Stimulated activated CD4-positive, alpha-beta T cell treated with anti-CD3 and anti-CD28 coated beads, Interleukin-1b, Interleukin-23, amount 100 ng/mL, for 1 hour (primary cell): ENCODE results near the gene TMEM88.
"Not testable (repeated sequence)": the region's sequence is repeated elsewhere in the genome, so short reads cannot be mapped to it uniquely, and the experiment has no call there.

Experiments used
- DNase-seq, 2 donors: peaks; one replicate each; pipeline ENCODE4 v3.0.0-alpha.2; 2020; ENCODE audit warnings: low read depth in 2 of 2

TMEM88 gene

DNA sequence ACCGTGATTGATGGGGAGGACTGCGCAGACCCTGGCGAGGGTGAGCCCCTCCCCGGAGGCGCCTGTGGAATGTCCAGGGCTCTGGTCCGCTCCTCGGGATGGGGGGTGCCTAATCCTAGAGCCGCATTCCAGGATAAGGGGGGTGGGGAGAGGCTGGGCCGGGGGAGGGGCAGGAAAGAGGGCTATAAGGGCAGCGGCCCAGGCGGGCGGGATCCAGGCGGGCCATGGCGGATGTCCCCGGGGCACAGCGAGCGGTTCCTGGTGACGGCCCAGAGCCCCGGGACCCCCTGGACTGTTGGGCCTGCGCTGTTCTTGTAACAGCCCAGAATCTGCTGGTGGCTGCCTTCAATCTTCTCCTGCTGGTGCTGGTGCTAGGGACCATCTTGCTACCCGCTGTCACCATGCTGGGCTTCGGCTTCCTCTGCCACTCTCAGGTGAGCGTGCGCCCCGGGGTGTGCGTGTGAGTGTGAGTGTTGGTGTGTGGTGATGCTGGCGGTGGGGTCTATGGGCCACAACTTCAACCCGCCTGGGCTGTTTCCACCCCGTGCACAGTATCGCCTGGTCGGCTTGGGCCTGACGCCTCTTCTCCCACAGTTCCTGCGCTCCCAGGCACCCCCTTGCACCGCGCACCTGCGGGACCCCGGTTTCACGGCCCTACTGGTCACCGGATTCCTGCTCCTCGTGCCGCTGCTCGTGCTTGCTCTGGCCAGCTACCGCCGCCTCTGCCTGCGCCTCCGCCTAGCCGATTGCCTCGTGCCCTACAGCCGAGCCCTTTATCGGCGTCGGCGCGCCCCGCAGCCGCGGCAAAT, at the start of gene TMEM88:
TMEM88 (plus strand) TSS at position 216 of the 809 bp plus-strand sequence; CDS start at position 225, 9 bp downstream.
- no peak for DNase-seq

DNA sequence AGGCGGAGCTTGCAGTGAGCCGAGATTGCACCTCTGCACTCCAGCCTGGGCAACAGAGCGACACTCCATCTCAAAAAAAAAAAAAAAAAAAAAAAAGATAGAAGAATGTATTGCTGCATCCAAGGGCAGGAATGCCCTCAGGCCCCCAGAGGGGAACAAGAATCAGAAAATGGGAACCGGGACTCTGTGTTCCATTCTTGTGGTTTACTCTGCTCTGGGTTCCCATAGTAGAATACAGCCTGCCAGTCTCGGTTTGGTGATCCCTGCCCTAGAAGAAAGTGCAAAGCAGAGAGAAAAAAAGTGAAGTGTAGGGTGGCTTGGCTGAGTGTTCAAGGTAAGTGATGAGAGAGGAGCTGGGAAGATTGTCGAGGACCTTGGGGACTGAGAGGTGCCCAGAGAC, 48.3 kb upstream of the TMEM88 start:
- DNase-seq: no peak

DNA sequence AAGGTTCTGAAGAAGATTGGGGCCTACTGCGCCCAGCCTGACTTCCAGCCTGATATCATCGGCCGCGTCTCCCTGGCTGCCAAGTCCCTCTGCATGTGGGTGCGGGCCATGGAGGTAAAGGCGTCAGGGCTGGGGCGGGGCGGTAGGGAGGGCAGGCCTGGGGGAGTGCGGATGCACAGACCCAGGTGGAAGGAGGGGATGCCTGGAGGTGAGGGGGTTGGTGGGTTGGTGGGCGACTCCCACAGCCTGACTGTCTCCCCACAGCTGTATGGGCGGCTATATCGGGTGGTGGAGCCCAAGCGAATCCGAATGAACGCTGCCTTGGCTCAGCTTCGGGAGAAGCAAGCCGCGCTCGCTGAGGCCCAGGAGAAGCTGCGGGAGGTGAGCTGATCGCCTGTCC, 47.7 kb upstream of the TMEM88 start:
- no peak for DNase-seq

- no peak for DNase-seq
These were observed 45.6 kb upstream of the TMEM88 start for GRCh38 chr17:7809086-7809790.

- not testable (repeated sequence) for DNase-seq
These were observed 45.0 kb upstream of the TMEM88 start for GRCh38 chr17:7809791-7810343.

DNA sequence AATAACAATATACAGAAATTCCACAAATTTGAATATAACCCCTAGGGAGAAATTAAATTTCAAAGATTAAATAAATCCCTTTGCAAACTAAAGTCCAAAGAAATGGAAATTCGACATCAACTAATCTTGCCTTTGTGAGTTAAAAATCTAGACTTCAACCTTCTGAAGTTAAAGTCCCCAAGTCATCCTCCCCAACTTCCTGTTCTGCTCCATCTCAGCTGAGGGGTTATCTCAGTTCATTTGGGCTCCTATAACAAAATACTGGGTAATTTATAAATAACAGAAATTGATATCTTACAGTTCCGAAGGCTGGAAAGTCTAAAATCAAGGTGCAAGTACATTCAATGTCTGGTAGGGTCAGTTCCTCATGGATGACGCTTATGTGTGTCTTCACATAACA, 43.6 kb upstream of the TMEM88 start:
- DNase-seq: no peak

GRCh38 chr17:7814969-7815368, 39.9 kb upstream of the TMEM88 start:
- DNase-seq: no peak

GRCh38 chr17:7816926-7817642, 37.8 kb upstream of the TMEM88 start:
- no peak for DNase-seq

- DNase-seq: no peak
These were observed 37.3 kb upstream of the TMEM88 start for GRCh38 chr17:7817643-7817964.

- no peak for DNase-seq
These were observed 36.8 kb upstream of the TMEM88 start for GRCh38 chr17:7818026-7818425.

DNA sequence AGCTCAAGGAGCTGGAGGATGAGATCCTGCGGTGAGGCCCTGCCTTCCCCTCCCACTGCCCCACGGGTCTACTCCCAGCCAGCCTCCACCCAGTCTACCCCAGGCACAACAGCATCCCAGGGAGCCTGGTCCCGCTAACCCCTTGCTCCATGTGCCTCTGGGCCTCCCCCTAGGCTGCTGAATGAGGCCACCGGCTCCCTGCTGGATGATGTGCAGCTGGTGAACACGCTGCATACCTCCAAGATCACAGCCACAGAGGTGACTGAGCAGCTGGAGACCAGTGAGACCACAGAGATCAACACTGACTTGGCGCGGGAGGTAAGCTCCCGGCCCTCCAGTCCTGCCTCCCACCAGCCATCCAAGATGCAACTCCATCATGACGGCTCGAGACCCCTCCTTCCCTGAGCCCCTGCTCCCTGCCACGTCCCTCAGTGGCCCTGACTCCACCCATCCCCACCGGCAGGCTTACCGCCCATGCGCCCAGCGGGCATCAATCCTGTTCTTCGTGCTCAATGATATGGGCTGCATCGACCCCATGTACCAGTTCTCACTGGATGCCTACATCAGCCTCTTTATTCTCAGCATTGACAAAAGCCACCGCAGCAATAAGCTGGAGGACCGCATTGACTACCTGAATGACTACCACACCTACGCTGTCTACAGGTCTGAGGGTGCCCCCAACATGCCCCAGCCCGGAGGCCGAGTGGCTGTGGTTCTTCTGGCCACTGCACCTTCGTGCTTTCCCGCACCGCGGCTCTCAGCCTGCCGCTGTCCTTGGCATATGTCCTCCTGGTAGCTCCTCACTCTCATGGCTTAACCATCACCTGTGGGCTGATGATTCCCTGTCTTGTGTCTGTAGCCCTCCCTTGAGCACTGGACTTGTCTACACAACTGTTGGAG, 35.9 kb upstream of the TMEM88 start:
- DNase-seq: no peak

GRCh38 chr17:7820231-7820630, 34.6 kb upstream of the TMEM88 start:
- DNase-seq: no peak

- no peak for DNase-seq
These were observed 32.7 kb upstream of the TMEM88 start for GRCh38 chr17:7822126-7822525.

DNA sequence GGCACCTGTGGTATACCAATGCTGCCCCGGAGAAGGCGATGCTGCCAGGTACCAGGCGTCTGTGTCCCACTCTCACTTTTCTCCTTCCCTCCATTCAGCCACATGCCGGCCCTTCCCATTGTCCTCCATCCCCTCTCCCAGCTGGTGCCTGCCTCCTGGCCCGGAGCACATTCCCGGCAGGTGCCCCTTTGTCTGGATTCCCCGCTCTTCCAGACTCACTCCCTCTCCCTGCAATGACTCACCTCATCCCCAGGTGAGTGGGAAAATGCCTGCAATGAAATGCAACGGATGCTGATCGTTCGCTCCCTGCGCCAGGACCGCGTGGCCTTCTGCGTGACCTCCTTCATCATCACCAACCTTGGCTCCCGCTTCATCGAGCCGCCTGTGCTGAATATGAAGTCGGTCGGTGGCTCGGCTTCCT, 31.3 kb upstream of the TMEM88 start:
- DNase-seq: no peak

DNA sequence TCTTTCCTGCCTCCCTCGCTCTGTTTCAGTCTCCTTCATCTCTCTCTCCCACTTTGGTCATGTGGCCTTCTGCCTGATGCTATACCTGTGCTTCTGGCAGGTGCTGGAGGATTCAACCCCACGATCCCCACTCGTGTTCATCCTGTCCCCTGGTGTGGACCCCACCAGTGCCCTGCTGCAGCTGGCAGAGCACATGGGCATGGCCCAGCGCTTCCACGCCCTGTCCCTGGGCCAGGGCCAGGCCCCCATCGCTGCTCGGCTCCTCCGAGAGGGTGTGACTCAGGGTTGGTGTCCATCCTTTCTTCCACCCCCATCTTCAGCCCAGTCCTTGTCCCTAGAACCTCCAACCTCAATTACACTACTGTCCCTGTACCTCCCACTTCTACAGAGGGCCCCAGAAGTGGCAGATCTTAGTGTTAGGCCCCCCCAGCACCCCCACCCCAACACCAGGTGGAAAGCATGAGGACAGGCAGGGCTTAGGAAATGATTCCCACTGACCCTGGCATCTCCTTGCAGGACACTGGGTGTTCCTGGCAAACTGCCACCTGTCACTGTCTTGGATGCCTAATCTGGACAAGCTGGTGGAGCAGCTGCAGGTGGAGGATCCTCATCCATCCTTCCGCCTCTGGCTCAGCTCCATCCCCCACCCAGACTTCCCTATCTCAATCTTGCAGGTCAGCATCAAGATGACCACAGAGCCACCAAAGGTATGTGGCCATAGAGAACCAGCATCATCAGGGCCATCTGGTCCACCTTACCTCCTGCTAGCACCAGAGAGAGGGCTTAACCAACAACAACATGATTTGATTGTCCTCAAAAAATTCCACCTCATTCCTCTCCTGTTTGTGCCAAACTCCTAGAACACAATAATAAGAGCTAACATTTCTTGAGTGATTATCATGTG, 30.6 kb upstream of the TMEM88 start:
- no peak for DNase-seq

DNA sequence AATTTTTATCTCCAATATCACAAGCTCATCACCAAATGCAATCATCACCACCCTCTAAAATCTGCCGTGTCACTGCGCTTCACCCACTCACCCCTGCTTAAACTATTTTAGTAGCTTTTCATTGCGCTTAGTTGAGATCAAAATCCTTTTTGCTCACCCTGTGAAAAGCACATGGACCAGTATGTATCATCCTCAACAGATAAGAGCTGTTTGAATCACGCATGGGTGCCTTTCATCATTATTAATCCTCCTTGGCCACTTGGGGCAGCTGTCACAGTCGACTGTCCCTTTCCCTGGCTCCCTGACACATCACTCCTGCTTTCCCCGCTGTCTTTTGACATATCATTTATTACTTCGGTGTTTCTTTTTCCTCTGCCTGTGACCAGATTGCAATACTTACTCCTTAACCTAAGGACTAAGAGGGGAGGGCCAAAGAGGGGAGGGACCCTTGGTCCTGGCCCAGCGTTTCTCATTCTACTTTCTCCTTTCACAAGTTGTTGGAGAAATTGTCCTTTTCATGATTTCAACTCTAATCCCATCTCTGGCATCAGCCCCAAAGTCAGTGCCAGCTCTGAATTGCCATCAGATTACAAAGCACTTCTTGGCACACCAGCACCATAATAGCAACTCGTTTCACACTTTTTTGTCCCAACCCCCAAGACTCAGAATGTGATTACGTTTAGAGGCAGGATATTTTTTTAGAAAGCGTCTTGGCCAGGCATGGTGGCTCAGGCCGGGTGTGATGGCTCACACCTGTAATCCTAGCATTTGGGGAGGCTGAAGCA, 29.5 kb upstream of the TMEM88 start:
- no peak for DNase-seq

DNA sequence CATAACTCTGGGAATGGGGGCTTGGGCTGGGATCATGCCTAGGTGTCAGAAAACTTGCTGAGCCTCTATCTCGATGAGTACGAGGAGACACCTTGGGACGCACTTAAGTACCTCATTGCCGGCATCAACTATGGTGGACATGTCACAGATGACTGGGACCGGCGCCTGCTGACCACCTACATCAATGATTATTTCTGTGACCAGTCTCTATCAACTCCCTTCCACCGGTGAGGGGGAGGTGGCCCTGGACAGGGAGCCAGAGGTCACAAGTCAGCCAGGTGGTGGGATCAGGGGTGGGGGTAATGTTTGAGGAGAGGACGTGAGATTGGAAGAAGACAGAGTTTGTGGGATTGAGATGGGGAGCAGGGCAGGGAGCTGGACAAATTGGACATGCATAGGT, 24.2 kb upstream of the TMEM88 start:
- no peak for DNase-seq

DNA sequence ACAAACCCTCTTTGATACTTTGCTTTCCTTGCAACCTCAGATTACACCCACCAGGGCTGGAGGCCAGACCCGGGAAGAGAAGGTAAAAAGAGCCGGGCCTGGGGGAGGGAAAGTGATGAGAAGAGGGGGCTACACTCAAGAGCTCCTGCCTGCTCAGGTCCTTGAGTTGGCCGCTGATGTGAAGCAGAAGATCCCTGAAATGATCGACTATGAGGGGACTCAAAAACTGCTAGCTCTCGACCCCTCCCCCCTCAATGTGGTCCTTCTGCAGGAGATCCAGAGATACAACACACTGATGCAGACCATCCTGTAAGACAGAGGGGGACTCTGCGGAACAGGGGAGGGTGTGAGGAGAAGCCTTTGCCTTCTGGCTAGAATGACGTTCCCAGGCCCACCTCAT, 23.6 kb upstream of the TMEM88 start:
- no peak for DNase-seq

GRCh38 chr17:7832431-7832830, 22.4 kb upstream of the TMEM88 start:
- DNase-seq: no peak
